Lower lobe of right lung (tissue), 2 donors: ENCODE data around the gene JADE2. TPM values are rescaled to one million over a fixed set of nuclear protein-coding genes. Genes with fewer than 3 reads are reported as not detected.
A peak's percentile ranks its signal among the peaks of the same experiment; 100 is the strongest.

Source experiments
- ATAC-seq, 2 donors: fragments of 200-7000 bp; cut with Tn5 transposase; one replicate each; pipeline ENCODE4 v1.9.1; 2020 to 2022; ENCODE audit warnings: mild to moderate bottlenecking in 2 of 2, moderate library complexity in 2 of 2
- DNase-seq: peaks from one replicate; pipeline ENCODE4 v3.0.0-alpha.2; 2020
- H3K27ac ChIP-seq: fragments of 200-600 bp; one replicate; pipeline ENCODE4 v1.8.0; 2022
- H3K27me3 ChIP-seq: fragments of 200-600 bp; one replicate; pipeline ENCODE4 v1.8.0; 2022; ENCODE audit warnings: low read depth
- H3K36me3 ChIP-seq: fragments of 200-600 bp; one replicate; pipeline ENCODE4 v1.8.0; 2022; ENCODE audit warnings: mild to moderate bottlenecking
- H3K4me1 ChIP-seq: fragments of 200-600 bp; one replicate; pipeline ENCODE4 v1.8.0; 2022
- H3K4me3 ChIP-seq: fragments of 200-600 bp; one replicate; pipeline ENCODE4 v1.8.0; 2022; ENCODE audit warnings: mild to moderate bottlenecking
- H3K9me3 ChIP-seq: fragments of 200-600 bp; one replicate; pipeline ENCODE4 v1.8.0; 2022
- CTCF ChIP-seq: fragments of 200-600 bp; IDR thresholded peaks from one replicate; pipeline ENCODE4 v1.8.0; 2022; ENCODE audit warnings: antibody characterized with exemption, mild to moderate bottlenecking
- intact Hi-C: fragments of 100-400 bp; cut with DNase I; formaldehyde crosslinking; loops from one replicate; pipeline ENCODE4 v1.11.0; 2022
- total RNA-seq: library from RNA; stranded (reverse); fragmentation: NEBNext Ultra II Directional; extraction: Animal tissue kit (Norgen Biotek cat#: 25700); gene quantifications from one replicate; pipeline ENCODE4 v1.2.1, GENCODE V29; 2021
- donor health status: DM: no; HTN: yes; CAD: no; lungs with severe emphysema.

The JADE2 gene
- total RNA-seq, 1 donor from 2014 or later, result 79.4 TPM

DNA sequence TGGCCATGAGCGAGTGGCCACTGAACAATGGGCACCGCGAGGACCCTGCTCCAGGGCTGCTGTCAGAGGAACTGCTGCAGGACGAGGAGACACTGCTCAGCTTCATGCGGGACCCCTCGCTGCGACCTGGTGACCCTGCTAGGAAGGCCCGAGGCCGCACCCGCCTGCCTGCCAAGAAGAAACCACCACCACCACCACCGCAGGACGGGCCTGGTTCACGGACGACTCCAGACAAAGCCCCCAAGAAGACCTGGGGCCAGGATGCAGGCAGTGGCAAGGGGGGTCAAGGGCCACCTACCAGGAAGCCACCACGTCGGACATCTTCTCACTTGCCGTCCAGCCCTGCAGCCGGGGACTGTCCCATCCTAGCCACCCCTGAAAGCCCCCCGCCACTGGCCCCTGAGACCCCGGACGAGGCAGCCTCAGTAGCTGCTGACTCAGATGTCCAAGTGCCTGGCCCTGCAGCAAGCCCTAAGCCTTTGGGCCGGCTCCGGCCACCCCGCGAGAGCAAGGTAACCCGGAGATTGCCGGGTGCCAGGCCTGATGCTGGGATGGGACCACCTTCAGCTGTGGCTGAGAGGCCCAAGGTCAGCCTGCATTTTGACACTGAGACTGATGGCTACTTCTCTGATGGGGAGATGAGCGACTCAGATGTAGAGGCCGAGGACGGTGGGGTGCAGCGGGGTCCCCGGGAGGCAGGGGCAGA, 53.3 kb downstream of the JADE2 start:
- DNase-seq (no peak), ATAC-seq (no peak)
- intact Hi-C loops, result no loop called here
- H3K27me3 ChIP-seq, result no peaks in the 10 kb centered on the region
- no peaks in the 10 kb centered on the region for H3K9me3 ChIP-seq
- H3K27ac ChIP-seq, result no peak overlapping the region
- peaks cover 32% of the 10 kb centered on the region for H3K4me1 ChIP-seq
- no peak overlapping the region for H3K4me3 ChIP-seq
- H3K36me3 ChIP-seq, result peaks cover 70% of the 10 kb centered on the region
- TF ChIP-seq CTCF, result no peak

GRCh38 chr5:134579284-134579771, 53.9 kb downstream of the JADE2 start:
- intact Hi-C loops, result no loop called here
- Histone ChIP-seq H3K36me3 (peaks cover 64% of the 10 kb centered on the region), H3K9me3 (no peaks in the 10 kb centered on the region), H3K4me3 (no peak overlapping the region), H3K27me3 (no peaks in the 10 kb centered on the region), H3K4me1 (peaks cover 32% of the 10 kb centered on the region), H3K27ac (no peak overlapping the region)
- TF ChIP-seq CTCF, result no peak
- DNase-seq (no peak), ATAC-seq (no peak)

DNA sequence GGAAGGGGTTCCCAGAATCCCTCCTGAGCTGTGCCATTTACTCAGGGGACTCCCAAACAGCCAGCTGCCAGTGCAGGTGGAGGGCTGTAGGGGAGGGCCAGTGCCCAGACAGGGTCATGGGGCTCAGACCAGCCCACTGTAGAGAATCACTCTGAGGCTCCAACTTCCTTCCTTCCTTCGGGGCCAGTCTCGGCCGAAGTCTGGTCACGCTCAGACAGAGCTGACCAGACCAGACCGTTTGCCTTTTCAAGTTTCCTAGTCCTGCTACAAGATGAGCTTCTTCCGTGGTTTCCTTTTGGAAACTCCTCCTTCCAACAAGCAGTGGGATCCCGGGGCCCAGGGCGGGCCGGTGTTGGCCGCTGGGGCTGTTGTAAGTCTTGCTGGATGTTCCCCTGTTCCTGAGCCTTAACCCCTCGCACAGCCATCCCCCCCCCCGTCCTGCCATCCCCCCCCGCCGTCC, 54.6 kb downstream of the JADE2 start:
- Histone ChIP-seq H3K4me1 (peaks cover 32% of the 10 kb centered on the region), H3K27ac (no peak overlapping the region), H3K27me3 (no peaks in the 10 kb centered on the region), H3K4me3 (no peak overlapping the region), H3K9me3 (no peaks in the 10 kb centered on the region), H3K36me3 (peaks cover 57% of the 10 kb centered on the region)
- ATAC-seq (no peak), DNase-seq (no peak)
- intact Hi-C loops, result no loop called here
- no peak for TF ChIP-seq CTCF

DNA sequence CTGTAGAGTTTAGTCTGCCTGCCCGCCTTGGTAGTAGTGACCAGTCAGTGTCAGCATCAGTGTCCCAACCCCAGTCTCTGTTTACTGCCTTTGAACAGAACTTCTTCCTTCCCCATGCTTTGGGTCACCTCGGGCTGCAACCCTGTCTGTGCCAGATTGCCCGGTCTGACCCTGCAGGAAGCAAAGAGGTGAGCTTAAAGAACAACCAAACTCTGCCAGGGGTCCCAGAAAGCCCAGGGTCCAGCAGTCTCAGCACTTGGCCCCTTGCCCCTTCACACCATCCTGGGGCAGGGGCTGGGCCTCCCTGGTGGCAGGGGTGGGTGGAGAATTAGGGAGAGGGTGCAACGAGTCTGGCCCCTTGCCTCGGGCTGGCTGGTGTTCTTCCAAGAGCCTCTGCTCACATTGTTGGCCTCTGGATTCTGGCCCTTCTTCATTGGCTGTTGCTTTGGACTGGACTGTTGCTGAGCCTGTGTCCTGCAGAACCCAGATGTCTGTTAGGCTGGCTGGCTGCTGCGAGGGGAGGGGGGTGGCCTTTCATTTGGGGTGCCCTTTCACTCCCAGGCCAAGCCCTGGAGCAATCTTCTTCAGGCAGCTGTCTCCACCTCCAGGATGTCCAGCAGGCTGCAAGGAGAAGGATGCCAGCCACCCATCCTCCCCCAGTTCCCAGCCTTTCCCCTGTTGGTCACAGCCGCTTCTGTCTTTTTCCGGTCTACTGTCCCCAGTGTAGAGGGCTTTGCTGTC, 55.9 kb downstream of the JADE2 start:
- intact Hi-C loops, result no loop called here
- Histone ChIP-seq H3K9me3 (no peaks in the 10 kb centered on the region), H3K36me3 (peaks cover 44% of the 10 kb centered on the region), H3K4me1 (peaks cover 32% of the 10 kb centered on the region), H3K27me3 (no peaks in the 10 kb centered on the region), H3K27ac (peak overlapping the region; percentile 5), H3K4me3 (no peak overlapping the region)
- DNase-seq (no peak), ATAC-seq (no peak)
- no peak for TF ChIP-seq CTCF

GRCh38 chr5:134582281-134582680, 56.8 kb downstream of the JADE2 start:
- Histone ChIP-seq H3K4me3 (no peak overlapping the region), H3K36me3 (peaks cover 35% of the 10 kb centered on the region), H3K9me3 (no peaks in the 10 kb centered on the region), H3K27ac (no peak overlapping the region), H3K27me3 (no peaks in the 10 kb centered on the region), H3K4me1 (peaks cover 31% of the 10 kb centered on the region)
- no peak for ATAC-seq
- TF ChIP-seq CTCF, result no peak
- DNase-seq, result no peak
- intact Hi-C loops, result no loop called here
